Kasumi-1 (cell line): ENCODE results near the gene ECEL1.

Source experiments
- DNase-seq, 2 experiments: peaks; one replicate each; lab custom pipeline; 2025; lab: John Stamatoyannopoulos, UW

ECEL1 gene

DNA sequence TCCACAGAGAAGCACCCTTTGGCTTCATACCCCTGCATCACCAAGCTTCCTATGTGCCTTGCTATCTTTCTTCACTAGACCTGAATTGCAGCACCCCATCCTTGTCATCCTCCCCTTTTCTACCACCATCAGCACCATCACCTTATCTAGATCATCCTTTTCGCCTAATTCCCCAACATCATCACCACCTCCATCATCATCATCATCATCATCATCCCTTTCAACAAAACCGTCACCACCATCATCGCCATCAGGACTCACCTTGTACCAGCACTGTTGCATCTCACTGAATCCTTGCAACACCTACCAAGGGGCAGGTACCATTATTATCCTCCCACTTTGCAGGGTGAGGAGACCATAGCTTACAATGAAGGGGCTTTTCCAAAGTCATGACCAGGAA lies 10.8 kb upstream of the ECEL1 start:
- DNase-seq: no peak

DNA sequence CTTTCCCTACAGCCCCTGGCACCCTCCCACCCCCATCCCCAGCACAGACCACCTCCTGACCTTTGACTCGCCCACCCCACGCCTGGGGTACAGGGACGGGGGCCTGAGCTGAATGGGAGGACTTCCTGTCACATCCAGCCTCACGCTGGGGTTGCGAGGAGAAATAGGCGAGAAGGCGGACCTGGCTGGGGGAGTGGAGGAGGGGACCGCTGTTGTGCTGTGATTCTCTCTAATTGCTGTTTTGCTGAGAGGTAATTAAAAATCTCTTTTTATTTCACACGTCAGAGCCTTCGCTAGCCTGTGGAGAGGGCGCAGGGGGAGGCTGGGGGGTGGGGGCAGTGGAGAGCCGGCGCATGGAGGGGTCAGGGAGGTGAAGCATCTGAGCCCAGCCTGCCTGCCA lies 9.7 kb upstream of the ECEL1 start:
- no peak for DNase-seq

DNA sequence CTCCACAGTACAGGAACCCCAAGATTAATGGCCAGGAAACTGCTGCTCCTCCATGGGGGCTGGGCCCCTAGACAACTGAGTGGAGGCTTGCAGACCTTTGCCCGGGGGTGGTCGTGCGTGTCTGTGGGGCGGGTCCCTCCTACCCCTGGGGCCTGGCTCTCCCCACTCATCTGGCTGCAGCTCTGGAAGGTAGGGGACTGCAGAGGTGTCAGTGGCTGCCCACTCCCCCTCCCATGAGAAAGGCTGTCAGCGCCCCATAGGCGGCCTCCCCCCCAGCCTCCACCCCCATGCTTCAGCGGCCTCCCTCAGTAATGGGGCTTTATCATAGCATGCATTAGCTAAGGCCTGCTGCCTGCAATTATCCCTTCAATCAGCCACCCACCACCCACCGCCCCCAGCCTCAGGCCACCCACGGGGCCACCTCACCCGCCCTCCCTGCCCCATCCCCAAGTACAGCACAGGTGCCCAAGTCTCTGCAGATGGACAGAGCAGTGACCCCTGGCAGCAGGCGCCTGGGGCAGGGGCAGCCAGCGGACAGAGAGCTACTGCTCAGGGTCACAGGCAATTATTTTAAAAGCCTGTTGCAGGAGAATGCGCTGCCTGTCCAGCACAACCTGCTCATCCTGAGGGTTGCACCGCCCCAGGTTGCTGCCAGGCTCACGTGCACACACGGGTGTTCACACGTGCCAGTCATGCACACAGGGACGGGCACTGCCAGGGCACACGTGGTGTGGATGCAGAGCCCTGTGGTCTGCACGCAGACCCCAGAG lies 9.1 kb upstream of the ECEL1 start:
- no peak for DNase-seq

DNA sequence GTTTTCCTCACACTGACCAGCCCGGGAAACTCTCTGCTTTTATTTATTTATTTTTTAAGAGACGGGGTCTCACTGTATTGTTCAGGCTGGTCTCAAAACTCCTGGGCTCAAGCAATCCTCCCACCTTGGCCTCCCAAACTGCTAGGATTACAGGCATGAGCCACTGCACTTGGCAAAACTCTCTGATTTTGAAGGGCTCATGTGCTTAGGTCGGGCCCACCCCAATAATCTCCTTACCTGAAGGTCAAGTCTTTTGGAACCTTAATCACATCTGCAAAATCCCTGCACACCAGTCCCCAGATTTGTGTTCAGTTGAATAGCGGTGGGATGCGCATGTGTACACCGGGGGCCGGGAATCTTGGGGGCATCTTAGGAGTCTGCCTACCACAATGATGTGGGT lies 7.7 kb upstream of the ECEL1 start:
- no peak for DNase-seq

DNA sequence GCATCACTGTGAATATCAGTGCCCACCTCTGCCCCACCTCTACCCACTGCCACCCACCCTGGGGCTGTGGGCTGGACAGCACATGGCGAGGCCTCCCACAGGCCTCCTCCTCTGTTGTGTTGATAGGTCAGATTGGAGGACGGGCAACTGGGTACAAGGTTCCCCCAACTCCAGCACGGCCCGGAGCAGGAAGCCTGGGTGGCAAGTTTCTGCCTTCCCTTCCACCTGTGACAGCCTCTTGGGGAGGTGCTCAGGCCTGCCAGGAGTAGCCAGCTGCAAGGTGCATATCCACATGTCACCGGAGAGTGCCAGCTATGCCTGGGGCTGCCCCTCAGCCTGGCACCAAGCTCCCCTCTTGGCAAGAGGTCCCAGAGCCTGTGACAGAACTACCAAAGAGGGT lies 6.9 kb upstream of the ECEL1 start:
- no peak for DNase-seq

DNA sequence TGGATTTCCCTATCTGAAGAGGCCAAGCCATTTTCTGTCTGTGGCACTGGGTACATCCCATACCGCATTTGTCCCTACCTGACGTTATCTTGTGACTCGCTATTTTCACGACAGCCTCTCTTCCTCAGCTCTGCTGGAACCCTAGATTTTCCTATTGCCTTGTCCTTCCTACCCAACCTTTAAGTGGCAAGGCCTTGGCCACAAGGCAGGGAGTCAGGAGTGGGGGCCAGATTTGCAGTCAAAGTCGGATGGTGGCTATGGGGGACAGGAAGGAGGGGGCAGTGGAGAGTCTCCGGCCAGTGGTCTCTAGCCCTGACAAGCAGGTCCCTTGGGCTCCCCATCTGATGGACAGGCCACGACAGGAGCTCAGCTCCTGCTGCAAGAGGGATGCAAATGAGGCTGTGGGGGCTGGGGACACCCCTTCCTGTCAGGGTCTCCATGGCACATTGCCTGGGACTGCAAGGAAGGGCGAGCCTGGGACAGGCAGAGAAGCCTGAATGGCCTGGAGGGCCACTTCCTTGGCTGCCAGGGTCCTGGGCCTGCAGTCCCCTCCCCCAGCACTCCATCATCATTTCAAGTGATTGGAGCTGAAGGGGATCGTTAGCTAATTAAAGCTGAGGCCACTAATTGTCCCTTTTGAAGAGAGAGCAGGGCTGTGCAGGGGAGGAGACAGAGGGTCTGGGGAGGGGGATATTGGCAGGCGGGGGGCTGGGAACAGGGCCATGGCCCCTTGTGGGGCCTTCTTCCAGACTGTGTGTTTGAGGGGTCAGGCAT lies 6.3 kb upstream of the ECEL1 start:
- DNase-seq: no peak

DNA sequence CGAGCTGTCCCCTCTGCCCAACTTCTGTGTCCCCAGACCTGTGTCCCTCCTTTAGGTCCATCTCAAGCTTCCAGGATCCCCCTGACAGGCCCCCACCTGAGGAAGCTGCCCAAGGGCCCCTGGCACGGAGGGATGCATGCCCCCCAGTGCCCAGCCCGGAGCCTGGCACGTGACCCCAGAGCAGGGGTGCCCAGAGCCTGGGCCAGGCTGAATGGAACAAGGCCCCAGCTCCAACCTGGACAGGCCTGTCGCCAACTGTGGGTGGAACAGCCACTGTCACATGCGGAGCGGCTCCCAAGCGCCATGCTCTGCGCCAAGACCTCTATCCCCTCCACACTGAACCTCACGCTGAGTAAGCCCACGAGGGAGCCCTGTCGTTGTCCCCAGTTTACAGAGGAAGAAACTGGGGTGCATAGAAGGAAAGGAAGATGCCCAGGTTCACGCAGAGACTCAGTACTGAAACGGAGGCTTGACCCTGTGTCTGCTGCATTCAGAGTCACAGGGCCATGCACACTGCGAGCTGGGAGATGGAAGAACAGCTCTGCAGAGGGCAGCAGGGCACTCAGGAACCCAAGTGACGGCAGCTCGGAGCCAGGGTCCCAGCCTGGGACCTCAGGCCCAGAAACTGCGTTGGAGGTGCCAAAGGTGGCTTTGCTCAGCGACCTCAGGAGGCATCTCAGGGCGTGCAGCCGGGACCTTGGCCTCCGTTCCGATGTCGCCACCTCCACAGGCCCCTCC lies 5.5 kb upstream of the ECEL1 start:
- no peak for DNase-seq

DNA sequence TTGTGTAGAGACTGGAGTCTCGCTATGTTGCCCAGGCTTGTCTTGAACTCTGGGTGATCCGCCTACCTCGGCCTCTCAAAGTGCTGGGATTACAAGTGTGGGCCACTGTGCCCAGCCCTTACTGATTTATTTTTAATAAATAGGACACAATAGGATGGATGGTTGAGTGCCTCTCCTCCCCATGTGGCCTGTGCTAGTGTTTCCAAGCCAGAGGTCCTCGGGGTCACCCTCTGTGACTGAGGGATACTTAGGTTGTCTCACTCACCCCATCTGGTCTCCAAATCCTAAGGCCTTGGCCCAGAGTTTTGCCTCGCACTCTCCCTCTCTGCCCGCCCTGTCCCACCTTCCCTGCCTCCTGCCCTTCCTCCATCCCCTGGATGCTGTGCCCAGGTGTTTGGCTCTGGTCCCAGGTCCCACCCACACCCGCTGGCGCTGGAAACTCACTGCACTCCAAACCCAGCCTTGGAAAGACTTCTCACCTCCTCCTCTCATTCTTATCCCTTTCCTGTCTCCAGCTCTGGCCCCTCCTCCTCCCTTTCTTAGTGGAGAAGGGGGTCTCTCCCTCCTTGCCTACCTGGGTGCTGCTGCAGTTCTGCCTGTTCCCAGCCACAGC lies 4.7 kb upstream of the ECEL1 start:
- DNase-seq: no peak

DNA sequence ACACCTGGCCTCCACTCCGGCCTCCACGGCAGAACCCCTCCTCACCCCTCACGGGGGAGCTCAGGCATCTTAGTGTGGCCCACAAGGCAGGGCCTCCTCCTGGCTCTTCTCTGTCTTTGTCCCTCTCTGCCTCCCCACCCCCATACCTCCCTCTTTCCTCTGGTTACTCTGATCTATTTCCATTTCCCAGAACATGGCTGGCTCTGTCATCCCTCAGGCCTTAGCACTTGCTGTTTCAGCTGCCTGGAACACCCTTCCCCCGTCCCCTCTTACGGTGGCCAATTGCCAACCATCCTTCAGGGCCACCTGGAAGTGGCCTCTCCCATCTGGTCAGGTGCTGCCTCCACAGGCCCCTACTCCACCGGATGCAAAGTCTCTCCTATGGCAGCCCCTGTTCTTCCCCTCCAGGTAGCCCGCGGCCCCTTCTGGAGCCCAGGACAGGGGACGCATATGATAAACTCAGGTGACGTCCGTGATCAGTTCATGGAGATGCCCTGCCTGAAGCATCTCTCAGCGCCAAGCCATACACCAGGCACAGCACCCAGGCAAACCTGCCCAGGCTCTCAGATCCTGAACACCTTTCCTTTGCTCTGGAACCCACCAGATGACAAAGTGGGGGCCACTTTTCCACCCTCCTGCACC lies 3.6 kb upstream of the ECEL1 start:
- no peak for DNase-seq

DNA sequence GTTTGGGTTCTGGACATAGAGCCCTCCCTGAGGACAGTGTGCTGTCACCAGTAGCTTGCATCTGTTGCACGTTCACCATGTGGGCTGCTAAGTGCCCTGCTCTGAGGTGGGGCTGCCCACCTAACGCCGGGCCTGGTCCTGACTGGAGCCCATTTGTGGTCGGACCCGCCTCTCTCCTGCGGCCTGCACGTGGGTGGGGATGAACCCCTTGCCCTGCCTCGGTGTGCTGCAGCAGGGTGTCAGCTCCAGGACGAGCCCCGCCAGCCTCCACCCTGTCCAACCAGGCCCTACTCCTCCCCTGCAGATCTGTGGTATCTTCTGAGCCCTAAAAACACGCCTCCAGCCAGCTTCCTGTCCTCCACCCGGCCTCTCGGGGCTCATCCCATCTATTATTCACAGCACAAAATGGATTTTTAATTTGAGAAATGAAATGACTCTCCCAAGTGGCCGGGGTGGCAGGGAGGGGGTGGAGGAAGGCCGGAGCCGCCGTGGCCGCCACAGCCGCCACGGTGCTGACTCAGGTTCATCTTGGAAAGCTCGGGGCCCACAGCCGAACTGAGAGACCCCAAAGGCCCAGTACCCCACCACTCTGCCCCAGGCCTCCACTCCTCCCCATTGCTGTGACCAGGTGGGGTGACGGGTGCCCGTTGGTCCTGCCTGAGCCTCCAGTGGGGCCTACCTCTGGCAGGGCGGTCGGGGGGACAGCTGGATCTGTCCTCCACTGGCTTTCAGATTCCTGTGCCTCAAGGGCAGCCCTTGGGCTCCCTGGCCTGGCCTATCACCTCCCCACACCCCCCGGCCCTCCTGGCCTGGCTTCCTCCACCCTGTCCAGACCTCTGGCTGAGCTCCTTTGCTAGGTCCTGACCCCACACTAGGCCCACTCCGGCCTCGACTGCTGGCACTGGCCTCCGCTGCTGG lies 2.8 kb upstream of the ECEL1 start:
- no peak for DNase-seq

DNA sequence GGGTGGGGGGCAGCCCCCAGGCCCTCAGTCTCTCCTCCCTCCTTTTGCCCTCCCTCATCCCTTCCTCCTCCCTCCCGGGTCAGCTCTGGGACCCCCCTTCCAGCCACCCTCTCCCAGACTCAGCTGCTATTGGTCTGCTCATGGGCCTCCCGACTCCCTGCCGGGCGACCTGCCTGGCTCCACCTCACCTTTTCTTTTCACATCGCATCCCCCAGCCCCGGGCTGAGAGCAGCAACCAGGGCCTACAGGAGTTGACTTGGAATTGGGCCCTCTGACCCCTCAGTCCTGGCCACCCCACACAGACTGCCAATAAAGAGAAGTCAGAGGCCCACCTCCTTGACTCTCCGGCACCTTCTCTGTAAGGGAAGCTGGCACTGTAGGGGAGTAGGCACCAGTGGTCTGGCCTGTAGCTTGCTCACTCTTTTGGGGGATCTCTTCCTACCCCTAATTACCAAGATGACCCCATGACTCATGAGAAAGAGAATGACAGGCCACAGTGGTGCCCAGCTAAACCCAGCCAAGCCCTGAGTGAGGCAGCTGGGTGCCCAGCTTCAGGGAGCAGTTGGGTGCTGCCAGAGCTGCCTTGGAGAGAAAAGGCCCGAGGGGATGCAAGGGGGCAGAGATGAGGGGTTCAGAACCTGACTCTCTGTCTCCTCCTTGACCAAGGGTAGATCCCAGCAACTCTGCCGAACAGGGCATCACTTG lies 2.0 kb upstream of the ECEL1 start:
- no peak for DNase-seq

DNA sequence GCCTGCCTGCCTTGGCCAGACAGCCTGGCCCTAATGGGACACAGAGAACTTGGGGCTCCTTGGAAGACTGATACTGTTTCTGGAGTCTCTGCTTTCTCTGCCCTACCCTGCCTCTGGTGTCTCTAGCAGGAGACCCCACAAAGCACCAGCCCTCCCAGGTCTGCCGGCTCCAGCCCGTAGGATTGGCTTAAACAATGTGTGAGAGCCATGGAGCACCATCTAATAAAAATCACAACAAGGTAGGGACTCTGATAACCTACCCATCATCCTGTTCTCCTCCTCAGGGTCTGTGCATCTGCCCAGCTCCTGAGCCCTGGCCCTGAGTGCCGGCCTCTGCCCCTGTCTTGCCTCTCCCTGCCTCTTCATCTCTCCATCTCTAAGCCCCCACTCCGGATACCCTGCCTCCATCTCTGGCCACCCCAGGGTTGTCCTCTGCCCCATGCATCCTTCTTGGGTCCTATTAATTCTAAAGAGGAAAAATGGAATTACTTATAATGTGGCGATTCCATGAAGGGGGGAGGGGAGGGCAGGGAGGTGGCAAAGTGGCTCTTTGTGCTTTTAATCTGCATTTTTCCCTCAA lies 1.2 kb upstream of the ECEL1 start:
- DNase-seq: no peak

DNA sequence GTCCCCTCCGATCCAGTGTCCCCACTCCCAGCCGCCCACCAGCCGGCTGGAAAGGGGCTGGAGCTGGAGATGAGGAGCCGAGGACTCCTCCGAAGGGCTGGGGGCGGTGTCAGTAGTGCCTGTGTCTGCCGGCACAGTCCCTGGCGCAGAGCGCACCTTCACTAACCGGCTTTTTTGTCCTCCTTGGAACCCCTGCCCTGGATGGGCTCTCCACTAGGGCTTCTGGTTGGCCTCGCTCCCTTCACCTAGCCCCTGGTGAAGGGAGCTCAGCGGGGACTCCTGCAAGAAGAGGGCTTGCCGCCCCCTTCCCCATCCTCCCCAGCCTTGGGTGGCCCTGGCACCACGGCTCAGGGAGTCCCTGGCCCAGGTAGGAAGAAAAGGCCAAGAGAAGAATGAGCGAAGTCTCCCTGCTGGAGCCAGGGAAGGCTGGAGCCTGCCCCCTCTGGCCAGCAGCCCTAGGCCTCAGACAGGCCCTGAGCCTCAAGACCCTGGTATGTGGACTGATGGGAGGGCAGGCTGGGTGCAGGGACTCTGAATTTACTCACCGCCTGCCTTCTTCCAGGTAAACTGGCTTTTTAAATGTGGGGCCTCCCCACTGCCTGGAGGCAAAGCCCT lies 570 bp upstream of the ECEL1 start:
- DNase-seq: no peak

DNA sequence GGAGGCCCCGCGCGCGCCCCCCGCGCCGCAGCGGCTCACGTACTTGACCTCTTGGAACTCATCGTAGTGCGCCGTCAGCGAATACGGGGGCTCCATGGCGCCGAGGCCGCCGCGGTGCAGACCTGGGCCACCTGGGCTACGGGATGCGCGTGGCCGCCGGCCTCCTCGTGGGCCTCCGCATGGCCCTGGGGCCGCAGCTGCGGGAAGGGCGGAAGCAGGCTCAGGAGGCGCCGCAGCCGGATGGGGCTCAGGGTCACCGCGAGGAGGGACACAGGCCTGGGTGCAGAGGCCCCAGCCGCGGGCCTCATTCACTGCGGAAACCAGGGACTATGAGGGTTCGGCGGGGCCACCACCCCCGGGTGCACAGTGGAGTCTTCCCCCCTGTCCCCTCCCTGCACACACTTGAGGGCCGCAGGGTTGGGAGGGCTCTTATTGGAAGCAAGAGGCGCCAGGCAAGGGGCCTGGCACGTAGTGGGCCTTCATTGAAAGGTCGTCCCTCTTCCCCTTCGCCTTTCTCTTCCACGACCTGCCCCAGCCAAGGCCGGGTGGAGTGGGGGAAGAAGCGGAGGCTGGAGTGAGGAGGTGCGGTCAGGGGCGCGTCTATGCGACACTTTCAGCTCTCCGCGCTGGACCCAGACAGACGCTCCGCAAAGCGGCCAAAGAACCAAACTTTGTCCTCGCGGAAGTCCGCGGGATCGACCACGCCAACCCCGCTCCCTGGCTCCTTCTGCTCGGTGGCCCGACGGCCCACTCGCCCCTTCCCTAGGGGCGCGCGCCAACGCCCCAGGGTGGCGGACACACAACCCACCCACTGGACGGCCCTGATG lies 863 bp downstream of the ECEL1 start:
- DNase-seq: no peak

DNA sequence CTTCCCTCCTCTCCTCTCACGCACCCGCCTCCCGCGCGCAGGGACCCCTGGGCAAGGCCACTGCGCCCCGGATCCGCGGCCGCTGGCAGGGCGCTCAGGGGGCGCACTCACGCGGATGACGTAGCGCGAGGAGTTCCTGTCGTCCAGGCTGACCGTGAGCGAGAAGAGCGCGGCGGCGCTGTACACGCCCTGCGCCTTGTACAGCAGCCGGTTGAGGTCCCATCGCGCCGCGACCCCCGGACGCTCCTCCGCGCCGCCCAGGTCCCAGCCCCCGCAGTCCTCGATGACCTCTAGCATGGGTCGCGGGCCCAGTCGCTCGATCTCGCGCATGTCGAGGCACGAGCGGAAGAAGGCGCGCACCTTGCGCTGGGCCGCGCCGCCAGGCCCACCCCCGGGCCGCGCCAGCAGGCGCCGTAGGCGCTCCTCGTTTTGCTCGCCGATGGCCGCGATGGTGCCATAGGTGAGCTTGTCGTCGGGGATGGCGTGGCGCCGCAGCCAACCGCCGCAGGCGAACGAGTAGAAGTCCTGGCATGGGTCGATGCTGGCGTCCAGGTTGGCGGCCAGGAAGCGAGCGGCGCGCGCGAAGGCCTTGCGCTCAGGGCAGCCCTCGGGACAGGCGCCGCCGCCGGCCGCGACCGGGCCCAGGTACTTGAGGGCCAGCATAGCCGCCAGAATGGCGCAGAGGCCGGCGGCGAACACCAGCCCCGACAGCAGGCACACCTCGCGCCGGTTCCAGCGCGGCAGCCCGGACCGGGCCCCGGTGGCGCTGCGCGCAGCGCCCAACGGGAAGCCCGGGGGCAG lies 1.7 kb downstream of the ECEL1 start:
- no peak for DNase-seq

DNA sequence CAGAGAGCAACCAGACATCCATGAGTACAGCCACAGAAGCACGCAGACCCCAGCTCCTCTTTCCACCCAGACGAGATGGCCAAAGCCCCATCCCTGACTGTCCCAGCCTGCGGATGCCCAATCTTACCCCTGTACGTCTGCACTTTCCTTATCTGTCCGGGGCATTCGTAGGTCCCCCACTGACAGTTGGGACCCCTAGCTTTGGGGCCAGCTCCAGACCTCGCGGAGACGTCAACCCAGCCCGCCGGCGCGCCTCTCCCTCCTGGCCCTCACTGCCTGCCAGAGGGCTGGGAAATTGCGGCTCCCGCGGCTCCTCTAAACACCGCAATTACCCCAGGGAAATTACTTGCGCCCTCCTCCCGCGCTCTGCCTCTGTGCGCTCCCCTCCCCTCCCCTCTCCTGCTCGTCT lies 2.3 kb downstream of the ECEL1 start:
- no peak for DNase-seq

DNA sequence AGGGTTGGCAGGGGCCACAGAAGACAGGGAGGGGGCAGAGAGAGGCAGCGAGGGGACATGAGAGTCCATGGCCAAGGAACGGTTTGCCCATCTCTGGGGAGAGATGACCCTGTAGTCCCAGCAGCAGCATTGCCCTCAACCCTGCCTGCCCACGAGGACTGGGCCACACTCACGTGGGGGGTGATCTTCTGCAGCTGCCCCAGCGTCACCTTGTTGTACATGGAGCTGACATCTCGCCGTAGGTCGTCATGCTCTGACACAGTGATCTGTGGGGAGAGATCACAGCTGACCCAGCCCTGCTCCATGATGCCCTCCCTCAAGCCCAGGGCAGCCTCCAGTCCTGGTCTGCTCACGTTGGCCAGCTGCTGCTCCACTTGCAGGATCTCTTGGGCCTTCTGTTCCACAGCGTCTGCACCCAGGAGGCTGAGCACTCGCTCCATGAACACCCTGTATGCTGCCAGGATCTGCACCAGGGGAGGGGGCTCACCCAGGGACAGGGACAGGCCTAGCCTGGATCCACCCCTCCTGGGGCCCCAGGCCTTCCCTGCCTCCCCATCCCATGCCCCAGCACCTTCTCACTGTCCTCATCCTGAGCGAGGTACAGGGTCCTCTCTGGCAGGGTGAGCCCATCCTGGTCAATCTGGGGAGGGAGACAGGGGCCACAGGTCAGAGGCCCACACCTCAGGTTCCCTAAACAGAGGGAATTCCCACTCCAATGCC lies 2.8 kb downstream of the ECEL1 start:
- no peak for DNase-seq
